Fibroblast of lung (primary cell): ENCODE results near the gene VPS13C. TPM values are rescaled to one million over a fixed set of nuclear protein-coding genes. Genes with fewer than 3 reads are reported as not detected.

ENCODE experiments used
- DNase-seq, 2 donors: peaks; one replicate each; pipeline versions ENCODE4 v3.0.0 to v3.0.0-alpha.2; 2010; ENCODE audit warnings: low read depth in 2 of 2
- H2AFZ ChIP-seq: 2 replicates; pipeline ENCODE4 v1.5.1; 2012; ENCODE audit warnings: low read length, control low read depth, inconsistent platforms
- H3K27ac ChIP-seq: 2 replicates; pipeline ENCODE4 v1.5.1; 2011; ENCODE audit warnings: low read length, control low read depth; ENCODE audit not compliant: insufficient read depth
- H3K27me3 ChIP-seq: 2 replicates; pipeline ENCODE4 v1.5.1; 2011; ENCODE audit warnings: mild to moderate bottlenecking, low read length; ENCODE audit not compliant: control insufficient read depth, insufficient read depth
- H3K36me3 ChIP-seq: 2 replicates; pipeline ENCODE4 v1.5.1; 2011; ENCODE audit warnings: low read length; ENCODE audit not compliant: control insufficient read depth, insufficient read depth
- H3K4me1 ChIP-seq: 2 replicates; pipeline ENCODE4 v1.5.1; 2011; ENCODE audit warnings: low read length; ENCODE audit not compliant: control insufficient read depth, insufficient read depth; ENCODE audit errors: extremely low read depth
- H3K4me2 ChIP-seq: 2 replicates; pipeline ENCODE4 v1.5.1; 2011; ENCODE audit warnings: low read length, control low read depth; ENCODE audit not compliant: insufficient read depth; ENCODE audit errors: extremely low read depth
- H3K4me3 ChIP-seq, 4 experiments: fragments of 200-600 bp in 1 of 4; sonication (generic) in 1 of 4; replicated peaks in 1 of 4; 2 replicates each; pipeline ENCODE4 v1.5.1; 2011 to 2016; ENCODE audit warnings: low read length in 4 of 4, low read depth in 3 of 4, mild to moderate bottlenecking in 3 of 4, control low read depth in 2 of 4, inconsistent platforms in 1 of 4, mixed read lengths in 1 of 4; ENCODE audit not compliant: insufficient read depth in 1 of 4; ENCODE audit errors: control extremely low read depth in 1 of 4
- H3K79me2 ChIP-seq: 2 replicates; pipeline ENCODE4 v1.5.1; 2012; ENCODE audit warnings: mild to moderate bottlenecking, low read length, inconsistent platforms; ENCODE audit not compliant: control insufficient read depth, insufficient read depth
- H3K9ac ChIP-seq: 2 replicates; pipeline ENCODE4 v1.5.1; 2011; ENCODE audit warnings: mild to moderate bottlenecking, low read length, control low read depth; ENCODE audit not compliant: insufficient read depth
- H3K9me3 ChIP-seq: 2 replicates; pipeline ENCODE4 v1.5.1; 2012; ENCODE audit warnings: low read depth, low read length; ENCODE audit not compliant: control insufficient read depth, insufficient read depth
- H4K20me1 ChIP-seq: 2 replicates; pipeline ENCODE4 v1.5.1; 2011; ENCODE audit warnings: low read length; ENCODE audit not compliant: control insufficient read depth, insufficient read depth; ENCODE audit errors: extremely low read depth
- EZH2 ChIP-seq: IDR thresholded peaks from 2 replicates; pipeline ENCODE4 v1.5.1; 2012; ENCODE audit warnings: low read length, control low read depth, mild to moderate bottlenecking; ENCODE audit errors: missing control alignments
- polyA plus RNA-seq, 2 donors: library from polyadenylated mRNA; depleted of rRNA in 1 of 2; stranded (reverse) in 1 of 2; unstranded in 1 of 2; fragments of >200 nt; gene quantifications; 2 replicates each; pipeline ENCODE4 v1.2.1, GENCODE V29; 2011 to 2012; ENCODE audit warnings: missing spikeins in 1 of 2
- total RNA-seq: library from RNA; depleted of rRNA; stranded (reverse); fragments of >200 nt; gene quantifications from 2 replicates; pipeline ENCODE4 v1.2.1, GENCODE V29; 2014
- TF ChIP-seq, protein P1 (sequence below), 2 donors: IDR thresholded peaks in 1 of 2; conservative IDR thresholded peaks in 1 of 2; 1 replicate in 1 of 2; 2 replicates in 1 of 2; pipeline ENCODE4 v1.5.1; 2011 to 2012; ENCODE audit warnings: low read length in 2 of 2, control low read depth in 1 of 2, inconsistent platforms in 1 of 2, low read depth in 1 of 2, mild to moderate bottlenecking in 1 of 2

Gene VPS13C
- total and polyA plus RNA-seq, 2 donors (not counting 1 experiment from before 2014, with no cell fraction given) = 19.6 to 82.7 TPM

- Histone ChIP-seq H3K4me3 (no peak overlapping the region), H3K4me2 (no peak overlapping the region), H3K9ac (no peak overlapping the region), H3K27me3 (no peaks in the 10 kb centered on the region), H3K9me3 (no peaks in the 10 kb centered on the region), H3K79me2 (no peaks in the 10 kb centered on the region), H3K4me1 (no peaks in the 10 kb centered on the region), H4K20me1 (no peaks in the 10 kb centered on the region), H3K36me3 (no peaks in the 10 kb centered on the region), H2AFZ (no peak overlapping the region), H3K27ac (no peak overlapping the region)
- TF ChIP-seq, protein P1, sequence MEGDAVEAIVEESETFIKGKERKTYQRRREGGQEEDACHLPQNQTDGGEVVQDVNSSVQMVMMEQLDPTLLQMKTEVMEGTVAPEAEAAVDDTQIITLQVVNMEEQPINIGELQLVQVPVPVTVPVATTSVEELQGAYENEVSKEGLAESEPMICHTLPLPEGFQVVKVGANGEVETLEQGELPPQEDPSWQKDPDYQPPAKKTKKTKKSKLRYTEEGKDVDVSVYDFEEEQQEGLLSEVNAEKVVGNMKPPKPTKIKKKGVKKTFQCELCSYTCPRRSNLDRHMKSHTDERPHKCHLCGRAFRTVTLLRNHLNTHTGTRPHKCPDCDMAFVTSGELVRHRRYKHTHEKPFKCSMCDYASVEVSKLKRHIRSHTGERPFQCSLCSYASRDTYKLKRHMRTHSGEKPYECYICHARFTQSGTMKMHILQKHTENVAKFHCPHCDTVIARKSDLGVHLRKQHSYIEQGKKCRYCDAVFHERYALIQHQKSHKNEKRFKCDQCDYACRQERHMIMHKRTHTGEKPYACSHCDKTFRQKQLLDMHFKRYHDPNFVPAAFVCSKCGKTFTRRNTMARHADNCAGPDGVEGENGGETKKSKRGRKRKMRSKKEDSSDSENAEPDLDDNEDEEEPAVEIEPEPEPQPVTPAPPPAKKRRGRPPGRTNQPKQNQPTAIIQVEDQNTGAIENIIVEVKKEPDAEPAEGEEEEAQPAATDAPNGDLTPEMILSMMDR (conservative IDR thresholded peaks at IDR 0.05 in 1 of 2, IDR thresholded peaks at IDR 0.05 in 1 of 2; ENCODE audit: low read depth in 1 of 2, low read length in 2 of 2) = no peak
- TF ChIP-seq EZH2 = no peak
- no peak for DNase-seq
Observed at GRCh38 chr15:61935493-61935892, 124.8 kb downstream of the VPS13C start.

- Histone ChIP-seq H3K27me3 (no peaks in the 10 kb centered on the region), H3K9ac (no peak overlapping the region), H3K9me3 (no peaks in the 10 kb centered on the region), H3K79me2 (no peaks in the 10 kb centered on the region), H3K4me2 (no peak overlapping the region), H3K4me3 (no peak overlapping the region), H3K36me3 (peaks cover 1% of the 10 kb centered on the region), H3K27ac (no peak overlapping the region), H4K20me1 (no peaks in the 10 kb centered on the region), H2AFZ (no peak overlapping the region), H3K4me1 (no peaks in the 10 kb centered on the region)
- TF ChIP-seq, protein P1 (conservative IDR thresholded peaks at IDR 0.05 in 1 of 2, IDR thresholded peaks at IDR 0.05 in 1 of 2; ENCODE audit: low read depth in 1 of 2, low read length in 2 of 2) = no peak
- TF ChIP-seq EZH2 = no peak
- no peak for DNase-seq
Observed at GRCh38 chr15:61929452-61929851, 130.8 kb downstream of the VPS13C start.

- no peaks in the 10 kb centered on the region for H3K4me1 ChIP-seq
- no peak overlapping the region for H3K4me3 ChIP-seq
- no peaks in the 10 kb centered on the region for H3K79me2 ChIP-seq
- H3K27ac ChIP-seq = no peak overlapping the region
- no peak overlapping the region for H2AFZ ChIP-seq
- H3K27me3 ChIP-seq = no peaks in the 10 kb centered on the region
- no peak overlapping the region for H3K9ac ChIP-seq
- TF ChIP-seq, protein P1 (conservative IDR thresholded peaks at IDR 0.05 in 1 of 2, IDR thresholded peaks at IDR 0.05 in 1 of 2; ENCODE audit: low read depth in 1 of 2, low read length in 2 of 2) = no peak
- no peak for TF ChIP-seq EZH2
- DNase-seq = no peak
- no peaks in the 10 kb centered on the region for H4K20me1 ChIP-seq
- no peak overlapping the region for H3K4me2 ChIP-seq
- no peaks in the 10 kb centered on the region for H3K36me3 ChIP-seq
- H3K9me3 ChIP-seq = no peaks in the 10 kb centered on the region
Observed at GRCh38 chr15:61923173-61923572, 137.1 kb downstream of the VPS13C start.
